Cardiac muscle cell (in vitro differentiated cells and primary cell): ENCODE results near the gene HLA-DPA1. TPM values are rescaled to one million over a fixed set of nuclear protein-coding genes. Genes with fewer than 3 reads are reported as not detected.

Experiments
- DNase-seq, 2 donors: peaks; one replicate each; pipeline versions ENCODE4 v3.0.0 to v3.0.0-alpha.2; 2010 to 2017; ENCODE audit warnings: low read depth in 1 of 2, low spot score in 1 of 2
- H3K27ac ChIP-seq: fragments of 200-600 bp; sonication (generic); 2 replicates; pipeline ENCODE4 v1.5.1; 2016
- H3K27me3 ChIP-seq: fragments of 200-600 bp; sonication (generic); 2 replicates; pipeline ENCODE4 v1.6.0; 2016; ENCODE audit warnings: control low read depth
- H3K36me3 ChIP-seq: fragments of 200-600 bp; sonication (generic); 2 replicates; pipeline ENCODE4 v1.5.1; 2016; ENCODE audit warnings: control low read depth
- H3K4me1 ChIP-seq: fragments of 200-600 bp; sonication (generic); 2 replicates; pipeline ENCODE4 v1.8.1; 2017; ENCODE audit warnings: low read depth, mild to moderate bottlenecking, mixed run types
- H3K4me3 ChIP-seq: fragments of 200-600 bp; sonication (generic); 2 replicates; pipeline ENCODE4 v1.5.1; 2016; ENCODE audit warnings: mild to moderate bottlenecking
- H3K9me3 ChIP-seq: fragments of 200-600 bp; sonication (generic); 2 replicates; pipeline ENCODE4 v1.5.1; 2017; ENCODE audit warnings: low read depth, mild to moderate bottlenecking, control low read depth
- CTCF ChIP-seq: IDR thresholded peaks from 2 replicates; pipeline ENCODE4 v1.5.1; 2012; ENCODE audit warnings: low read depth, mild to moderate bottlenecking, low read length
- polyA plus RNA-seq: library from polyadenylated mRNA; unstranded; fragments of >200 nt; fragmentation: Nextera tagmentation; extraction: Ambion mirVana; gene quantifications from 2 replicates; pipeline ENCODE4 v1.2.1, GENCODE V29; 2016
- total RNA-seq: library from RNA; depleted of rRNA; stranded (reverse); fragments of >200 nt; gene quantifications from 2 replicates; pipeline ENCODE4 v1.2.3, GENCODE V29; 2016

The HLA-DPA1 gene
- total RNA-seq, result 0.21 and 1.1 TPM in 2 replicates
- 1.2 and 1.9 TPM in 2 replicates for polyA plus RNA-seq

GRCh38 chr6:33073431-33073871 is at the start of gene HLA-DPA1:
TSS of gene HLA-DPA1 (minus strand) at chr6:33073649.
- Histone ChIP-seq H3K4me3 (no peak within 1 kb of the TSS), H3K27ac (no peak within 1 kb of the TSS), H3K9me3 (no peaks in the 10 kb centered on the region), H3K36me3 (no peaks in the 10 kb centered on the region), H3K27me3 (no peaks in the 10 kb centered on the region), H3K4me1 (peaks cover 6% of the 10 kb centered on the region)
- TF ChIP-seq CTCF, result no peak
- peak; percentile 15 to 44 for DNase-seq

GRCh38 chr6:33123181-33123580 is 49.7 kb upstream of the HLA-DPA1 start:
- H3K4me3 ChIP-seq, result no peak overlapping the region

GRCh38 chr6:33120001-33120400 is 46.6 kb upstream of the HLA-DPA1 start:
- H3K27me3 ChIP-seq, result peaks cover 30% of the 10 kb centered on the region
- H3K4me1 ChIP-seq, result no peaks in the 10 kb centered on the region
- no peak overlapping the region for H3K27ac ChIP-seq
- no peaks in the 10 kb centered on the region for H3K36me3 ChIP-seq
- no peak for DNase-seq
- TF ChIP-seq CTCF, result no peak
- H3K9me3 ChIP-seq, result no peaks in the 10 kb centered on the region
- no peak overlapping the region for H3K4me3 ChIP-seq

More at GRCh38 chr6:33123181-33123580, 49.7 kb upstream of the HLA-DPA1 start:
- Histone ChIP-seq H3K9me3 (no peaks in the 10 kb centered on the region), H3K27ac (no peak overlapping the region), H3K4me1 (no peaks in the 10 kb centered on the region), H3K36me3 (no peaks in the 10 kb centered on the region), H3K27me3 (no peaks in the 10 kb centered on the region)
- no peak for TF ChIP-seq CTCF
- DNase-seq, result no peak

GRCh38 chr6:33118525-33119123 is 45.2 kb upstream of the HLA-DPA1 start:
- no peak overlapping the region for H3K4me3 ChIP-seq
- peaks cover 38% of the 10 kb centered on the region for H3K27me3 ChIP-seq
- H3K36me3 ChIP-seq, result no peaks in the 10 kb centered on the region
- peak; percentile 62 to 66 for DNase-seq
- no peak overlapping the region for H3K27ac ChIP-seq
- peak; percentile 67 for TF ChIP-seq CTCF
- no peaks in the 10 kb centered on the region for H3K4me1 ChIP-seq
- no peaks in the 10 kb centered on the region for H3K9me3 ChIP-seq

GRCh38 chr6:33117811-33118277 is 44.4 kb upstream of the HLA-DPA1 start:
- Histone ChIP-seq H3K27ac (no peak overlapping the region), H3K4me3 (no peak overlapping the region), H3K4me1 (no peaks in the 10 kb centered on the region), H3K27me3 (peaks cover 38% of the 10 kb centered on the region), H3K36me3 (no peaks in the 10 kb centered on the region), H3K9me3 (no peaks in the 10 kb centered on the region)
- no peak for DNase-seq
- no peak for TF ChIP-seq CTCF
